LNCAP (cell line): ENCODE measurements around the gene NRARP.

Experiments used
- CTCF ChIP-seq: fragments of 450-650 bp; IDR thresholded peaks from 2 replicates; pipeline ENCODE4 v1.5.1; 2017; ENCODE audit warnings: mild to moderate bottlenecking

The NRARP gene

DNA sequence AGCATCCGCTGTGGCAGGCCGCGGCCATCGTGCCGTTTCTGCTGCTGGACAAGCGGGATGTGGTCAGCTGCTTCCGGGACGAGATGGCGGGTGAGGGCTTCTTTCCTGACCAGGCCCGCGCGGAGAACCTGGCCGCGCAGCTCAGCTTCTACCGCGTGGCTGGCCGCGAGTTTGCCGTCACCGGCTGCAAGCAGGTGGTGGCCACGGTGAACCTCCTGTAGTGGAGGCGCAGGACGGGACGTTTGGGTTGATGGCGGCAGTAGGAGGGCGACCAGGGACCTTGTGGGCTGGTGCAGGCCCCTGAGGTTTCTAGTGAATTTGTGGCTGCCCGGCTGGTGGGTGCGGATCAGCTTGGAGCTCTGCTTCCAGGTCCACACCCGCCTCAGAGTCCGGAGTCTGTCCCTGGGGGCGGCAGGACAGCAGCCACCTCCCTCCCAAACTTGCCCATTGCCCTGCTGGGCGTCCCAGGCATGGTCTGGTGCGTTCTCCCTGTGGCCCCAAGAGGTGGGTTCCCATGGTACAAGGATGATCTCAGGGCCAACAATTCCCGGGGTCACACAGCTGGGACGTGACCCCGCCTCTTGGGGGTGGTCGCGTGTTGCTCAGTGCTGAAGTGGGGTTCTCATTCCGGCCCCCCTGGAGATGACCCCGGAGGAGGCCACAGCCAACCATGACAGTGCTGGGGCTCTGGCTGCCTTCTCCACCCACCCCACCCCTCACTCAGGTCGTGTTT lies 22.2 kb downstream of the NRARP start:
- TF ChIP-seq CTCF: no peak

DNA sequence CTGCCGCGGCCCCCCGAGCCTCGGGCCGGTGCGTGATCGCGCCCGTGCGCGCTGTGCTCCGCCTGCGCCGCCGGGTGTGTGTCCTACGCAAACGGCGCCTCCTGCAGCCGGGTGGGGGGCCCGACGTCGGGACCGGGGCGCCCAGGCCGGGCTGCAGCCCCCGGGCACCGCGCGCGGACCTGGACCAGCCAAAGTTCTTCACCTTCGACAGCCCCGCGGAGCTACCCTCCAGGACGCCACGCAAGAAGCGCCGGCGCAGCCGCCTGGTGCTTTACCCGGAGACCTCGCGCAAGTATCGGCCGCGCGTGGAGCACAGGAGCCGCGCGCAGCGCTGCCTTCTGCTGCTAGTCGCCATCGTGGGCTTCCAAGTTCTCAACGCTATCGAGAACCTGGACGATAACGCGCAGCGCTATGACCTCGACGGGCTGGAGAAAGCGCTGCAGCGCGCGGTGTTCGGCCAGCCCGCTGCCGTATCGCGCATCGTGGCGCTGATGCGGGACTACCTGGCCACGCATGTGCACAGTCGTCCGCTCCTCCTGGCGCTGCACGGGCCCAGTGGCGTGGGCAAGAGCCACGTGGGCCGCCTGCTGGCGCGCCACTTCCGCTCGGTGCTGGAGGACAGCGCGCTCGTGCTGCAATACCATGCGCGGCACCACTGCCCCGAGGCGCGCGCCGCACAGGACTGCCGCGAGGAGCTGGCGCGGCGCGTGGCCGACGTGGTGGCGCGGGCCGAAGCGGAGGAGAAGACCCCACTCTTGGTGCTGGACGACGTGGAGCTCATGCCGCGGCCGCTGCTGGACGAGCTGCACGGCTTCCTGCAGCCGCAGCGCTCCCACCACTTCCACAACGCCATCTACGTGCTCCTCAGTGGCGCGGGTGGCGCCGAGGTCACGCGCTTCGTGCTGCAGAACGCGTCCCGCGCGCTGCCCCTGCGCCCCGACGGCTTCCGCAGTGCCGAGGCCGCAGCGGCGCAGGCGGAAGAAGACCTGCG lies 23.1 kb downstream of the NRARP start:
- TF ChIP-seq CTCF: no peak

GRCh38 chr9:137278061-137278701 lies 23.9 kb downstream of the NRARP start:
- TF ChIP-seq CTCF: no peak

- no peak for TF ChIP-seq CTCF
Observed at GRCh38 chr9:137277329-137278041, 24.6 kb downstream of the NRARP start, which contains the start of gene TOR4A. Gene TOR4A (plus strand): TSS chr9:137277726. CDS start chr9:137278690, 964 bp downstream.

DNA sequence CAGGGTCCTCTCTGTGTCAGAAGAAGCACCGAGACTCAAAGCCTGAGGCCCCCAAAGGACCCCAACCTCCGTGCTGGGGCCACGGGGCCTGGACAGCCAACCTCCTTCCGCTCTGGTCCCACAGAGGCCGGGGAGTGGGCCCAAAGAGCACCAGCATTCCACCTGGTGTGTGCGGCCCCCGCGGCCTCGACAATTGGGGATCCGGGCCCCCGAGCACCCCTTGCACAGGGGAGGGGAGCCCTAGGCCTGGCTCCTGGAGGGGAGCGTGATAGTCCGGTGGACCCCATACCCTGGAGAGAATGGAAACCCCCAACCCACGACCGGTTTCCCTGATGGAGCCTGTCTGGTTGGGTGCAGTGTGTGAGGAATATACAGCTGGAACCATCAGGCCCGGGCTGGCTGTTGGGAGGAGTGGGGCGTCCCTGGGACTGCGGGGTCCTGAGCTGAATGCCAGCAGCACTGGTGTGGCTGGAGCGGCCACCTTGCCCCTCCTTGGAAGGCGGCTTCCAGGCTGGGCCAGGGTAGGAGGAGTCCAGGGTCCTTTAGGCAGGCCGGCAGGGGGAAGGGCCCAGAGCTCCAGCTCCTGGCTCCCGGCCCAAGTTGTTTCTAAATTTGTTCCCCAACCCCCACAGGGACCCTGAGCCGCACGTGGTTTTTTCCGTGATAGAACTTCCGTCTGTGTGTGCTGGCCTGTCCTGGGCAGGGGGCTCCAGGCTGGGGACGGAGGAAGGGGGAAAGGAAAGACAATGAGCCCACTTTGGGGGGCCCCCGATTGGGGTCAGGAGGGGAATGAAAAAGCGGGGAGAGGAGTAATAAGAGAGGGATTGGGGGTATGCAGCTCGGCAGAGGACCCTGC lies 25.4 kb downstream of the NRARP start:
- no peak for TF ChIP-seq CTCF

GRCh38 chr9:137275588-137276472 lies 26.2 kb downstream of the NRARP start:
- no peak for TF ChIP-seq CTCF
